HepG2 (cell line): ENCODE data around the gene HCAR1. TPM values are rescaled to one million over a fixed set of nuclear protein-coding genes. Genes with fewer than 3 reads are reported as not detected.

Source experiments
- ATAC-seq: fragments of 200-7000 bp; cut with Tn5 transposase; 3 replicates; pipeline ENCODE4 v1.9.1; 2020; ENCODE audit warnings: mild to moderate bottlenecking, moderate library complexity
- Bru-seq: library from RNA; stranded (reverse); fragments of 400-500 nt; gene quantifications from one replicate; lab custom pipeline; 2021; lab: Mats Ljungman, UMichigan
- BruChase-seq, 2 experiments: library from RNA; stranded (reverse); fragments of 400-500 nt; gene quantifications; one replicate each; lab custom pipeline; 2021; lab: Mats Ljungman, UMichigan
- BruUV-seq: library from RNA; stranded (reverse); fragments of 400-500 nt; replicated peaks from 2 replicates; lab custom pipeline; 2021; lab: Mats Ljungman, UMichigan
- CTCF ChIA-PET: fragments of 300-600 bp; formaldehyde crosslinking; extraction: SDS; loops from one replicate; lab custom pipeline; 2021; ENCODE audit warnings: low total read pairs, inconsistent platforms, low intra/inter-chr PET ratio; lab: Yijun Ruan, JAX
- POLR2A ChIA-PET: fragments of 350-600 bp; sonication (Branson Sonifier 250); formaldehyde crosslinking; loops from one replicate; lab custom pipeline; 2020; ENCODE audit warnings: antibody characterized with exemption, inconsistent platforms; lab: Yijun Ruan, JAX
- DNase-seq: peaks from one replicate; pipeline ENCODE4 v3.0.0-alpha.2; 2015; ENCODE audit warnings: low spot score
- FAIRE-seq: peaks from 3 replicates; lab custom pipeline; 2011; peaks lifted over from hg19 to GRCh38; lab: Jason Lieb, UNC
- H2AFZ ChIP-seq: one replicate; pipeline ENCODE4 v1.6.1; 2011; ENCODE audit warnings: low read length, inconsistent platforms
- H3K27ac ChIP-seq: fragments of 300-600 bp; 3 replicates; pipeline ENCODE4 v1.8.0; 2011; ENCODE audit warnings: mixed run types, mild to moderate bottlenecking, mixed read lengths, low read length, inconsistent platforms; ENCODE audit not compliant: insufficient read depth; ENCODE audit errors: extremely low read length
- H3K27me3 ChIP-seq, 2 experiments: fragments of 200-600 bp in 1 of 2; 2 replicates in 1 of 2; 3 replicates in 1 of 2; pipeline versions ENCODE4 v1.6.0 to v1.8.0; 2011; ENCODE audit warnings: low read length in 2 of 2, mild to moderate bottlenecking in 2 of 2, moderate library complexity in 2 of 2, inconsistent platforms in 1 of 2; ENCODE audit not compliant: insufficient read depth in 2 of 2, control insufficient read depth in 1 of 2
- H3K36me3 ChIP-seq, 2 experiments: fragments of 200-600 bp in 1 of 2; replicated peaks in 1 of 2; 2 replicates in 1 of 2; 3 replicates in 1 of 2; pipeline versions ENCODE4 v1.5.1 to v1.8.0; 2011; ENCODE audit warnings: low read length in 2 of 2, inconsistent platforms in 1 of 2; ENCODE audit not compliant: insufficient read depth in 2 of 2, control insufficient read depth in 1 of 2
- H3K4me1 ChIP-seq: 2 replicates; pipeline ENCODE4 v1.5.1; 2012; ENCODE audit warnings: low read length, inconsistent platforms; ENCODE audit not compliant: insufficient read depth
- H3K4me2 ChIP-seq: 2 replicates; pipeline ENCODE4 v1.6.0; 2011; ENCODE audit warnings: low read depth, low read length, inconsistent platforms
- H3K4me3 ChIP-seq, 3 experiments: fragments of 200-600 bp in 1 of 3; sonication (generic), shearing (Covaris generic) in 1 of 3; replicated peaks in 1 of 3; 2 replicates each; pipeline ENCODE4 v1.5.1; 2011 to 2016; ENCODE audit warnings: low read length in 3 of 3, inconsistent platforms in 2 of 3, low read depth in 2 of 3, mild to moderate bottlenecking in 2 of 3, control low read depth in 1 of 3, mixed read lengths in 1 of 3; ENCODE audit not compliant: insufficient read depth in 1 of 3
- H3K79me2 ChIP-seq: one replicate; pipeline ENCODE4 v1.6.1; 2011; ENCODE audit warnings: low read length, inconsistent platforms; ENCODE audit not compliant: insufficient read depth
- H3K9ac ChIP-seq: 2 replicates; pipeline ENCODE4 v1.6.0; 2011; ENCODE audit warnings: mild to moderate bottlenecking, low read depth, low read length, inconsistent platforms; ENCODE audit not compliant: insufficient read depth
- H3K9me3 ChIP-seq: 2 replicates; pipeline ENCODE4 v1.5.1; 2012; ENCODE audit warnings: mild to moderate bottlenecking, low read length
- H4K20me1 ChIP-seq: 2 replicates; pipeline ENCODE4 v1.6.0; 2011; ENCODE audit warnings: inconsistent platforms, mild to moderate bottlenecking, low read length, moderate library complexity; ENCODE audit not compliant: insufficient read depth
- CCAR2 ChIP-seq: fragments of 200-400 bp; formaldehyde crosslinking; optimal IDR thresholded peaks from 2 replicates; pipeline ENCODE3; 2018; ENCODE audit warnings: low read depth, mild to moderate bottlenecking, low read length, moderate library complexity
- HES4 ChIP-seq: sonication (generic); formaldehyde crosslinking; IDR thresholded peaks from 2 replicates; pipeline ENCODE4 v1.9.0; 2021; ENCODE audit warnings: mild to moderate bottlenecking, missing genetic modification reagents, borderline replicate concordance
- KLF11 ChIP-seq: IDR thresholded peaks from 2 replicates; pipeline ENCODE4 v1.6.1; 2016; ENCODE audit warnings: missing compliant biosample characterization
- MTF1 ChIP-seq: sonication (generic); formaldehyde crosslinking; IDR thresholded peaks from 2 replicates; pipeline ENCODE4 v1.5.0; 2020; ENCODE audit warnings: missing genetic modification reagents
- MXD4 ChIP-seq: IDR thresholded peaks from 2 replicates; pipeline ENCODE4 v1.6.1; 2016; ENCODE audit warnings: mild to moderate bottlenecking, missing biosample characterization, missing genetic modification reagents
- PRDM10 ChIP-seq: sonication (generic); formaldehyde crosslinking; IDR thresholded peaks from 2 replicates; pipeline ENCODE4 v1.4.0; 2020; ENCODE audit warnings: low read depth, missing genetic modification reagents
- SALL1 ChIP-seq: sonication (generic); formaldehyde crosslinking; IDR thresholded peaks from 2 replicates; pipeline ENCODE4 v1.8.0; 2022; ENCODE audit warnings: mild to moderate bottlenecking, missing genetic modification reagents
- SMARCC2 ChIP-seq: fragments of 450-650 bp; IDR thresholded peaks from 2 replicates; pipeline ENCODE4 v1.6.1; 2017; ENCODE audit warnings: antibody characterized with exemption, mild to moderate bottlenecking
- TFDP2 ChIP-seq: sonication (generic); formaldehyde crosslinking; IDR thresholded peaks from 2 replicates; pipeline ENCODE4 v1.4.0; 2020; ENCODE audit warnings: missing genetic modification reagents
- ZNF205 ChIP-seq: IDR thresholded peaks from 2 replicates; pipeline ENCODE4 v1.6.1; 2018; ENCODE audit warnings: missing biosample characterization, missing genetic modification reagents
- ZNF274 ChIP-seq: sonication (generic); formaldehyde crosslinking; IDR thresholded peaks from 2 replicates; pipeline ENCODE4 v1.5.1; 2020; ENCODE audit warnings: mild to moderate bottlenecking, missing genetic modification reagents
- ZNF691 ChIP-seq: sonication (generic); formaldehyde crosslinking; IDR thresholded peaks from 2 replicates; pipeline ENCODE4 v1.4.0; 2020; ENCODE audit warnings: missing genetic modification reagents, low read depth, mild to moderate bottlenecking, borderline replicate concordance
- WGBS: methylation state at CpG from one replicate; pipeline ENCODE4 v1.1.6; 2017; ENCODE audit warnings: low lambda C conversion rate; 5-methylcytosine and 5-hydroxymethylcytosine counted together
- in situ Hi-C: cut with HindIII; loops from 2 replicates; pipeline ENCODE4 v1.10.0; 2017; ENCODE audit warnings: low pct_unique_long_range_greater_than_20kb; ENCODE audit not compliant: extremely low pct_ligation_motif_present
- intact Hi-C: fragments of 100-400 bp; cut with micrococcal nuclease; formaldehyde crosslinking; loops from one replicate; pipeline ENCODE4 v1.10.0; 2022; ENCODE audit not compliant: unreplicated experiment
- long read RNA-seq, 2 experiments: library from RNA in 1 of 2; library from polyadenylated mRNA in 1 of 2; stranded (forward) in 1 of 2; unstranded in 1 of 2; transcript quantifications; one replicate each; pipeline ENCODE4 v2.0.0, GENCODE V29; 2019 to 2022
- polyA minus RNA-seq, 3 experiments: library from RNA; depleted of rRNA, polyadenylated mRNA; stranded (reverse); fragments of >200 nt; gene quantifications; 2 replicates each; pipeline ENCODE4 v1.2.3, GENCODE V29; 2011; ENCODE audit warnings: low replicate concordance in 1 of 3
- polyA plus RNA-seq, 8 experiments: library from polyadenylated mRNA; depleted of rRNA in 3 of 8; stranded (reverse) in 7 of 8; unstranded in 1 of 8; fragments of >200 nt; fragmentation: Illumina TruSeq in 4 of 8; extraction: Trizol in 4 of 8; gene quantifications; 2 replicates each; pipeline versions ENCODE4 v1.2.1 to v1.2.3, GENCODE V29; 2011 to 2016; ENCODE audit warnings: low read depth in 4 of 8, missing spikeins in 1 of 8, mixed read lengths in 1 of 8; ENCODE audit not compliant: insufficient read depth in 1 of 8
- total RNA-seq, 5 experiments: library from RNA; depleted of rRNA; stranded (reverse); fragments of >200 nt; fragmentation: Illumina TruSeq; extraction: Trizol; gene quantifications; 2 replicates each; pipeline ENCODE4 v1.2.3, GENCODE V29; 2016; ENCODE audit warnings: low read depth in 1 of 5

Gene HCAR1
- total RNA-seq (2016; rRNA removed; fragmentation: Illumina TruSeq; extraction: Trizol) (0.34 and 0.53 TPM in 2 replicates), polyA plus RNA-seq (2011; rRNA removed) (4.3 and 4.4 TPM in 2 replicates), polyA minus RNA-seq (2011; rRNA and poly(A)+ RNA removed; ENCODE audit: low replicate concordance) (9.6 TPM in 1 of 2 replicates, not detected in the other), Bru-seq, nascent RNA (percentile 33 among the genes with signal in this experiment), BruChase-seq, experiment 1, labeled RNA remaining after a 6-hour chase (percentile 55 among the genes with signal in this experiment), BruChase-seq, experiment 2, labeled RNA remaining after a 2-hour chase (percentile 41 among the genes with signal in this experiment)
- total RNA-seq (2016; cell fraction: cytosol; rRNA removed; fragmentation: Illumina TruSeq; extraction: Trizol; ENCODE audit: low read depth) = 0.09 and 0.10 TPM in 2 replicates
- 0.43 and 0.48 TPM in 2 replicates for total RNA-seq (2016; cell fraction: insoluble cytoplasmic fraction; rRNA removed; fragmentation: Illumina TruSeq; extraction: Trizol)
- 0.31 and 0.40 TPM in 2 replicates for total RNA-seq (2016; cell fraction: membrane; rRNA removed; fragmentation: Illumina TruSeq; extraction: Trizol)
- 0.40 and 0.41 TPM in 2 replicates for total RNA-seq (2016; cell fraction: nucleus; rRNA removed; fragmentation: Illumina TruSeq; extraction: Trizol)
- 3.6 and 4.3 TPM in 2 replicates for polyA plus RNA-seq (2011; cell fraction: cytosol; rRNA removed)
- 2.2 and 2.4 TPM in 2 replicates for polyA plus RNA-seq (2011; cell fraction: nucleus; rRNA removed)
- polyA plus RNA-seq (2012) = 1.3 and 3.2 TPM in 2 replicates
- 0.07 and 0.08 TPM in 2 replicates for polyA plus RNA-seq (2016; cell fraction: cytosol; fragmentation: Illumina TruSeq; extraction: Trizol; ENCODE audit: low read depth)
- polyA plus RNA-seq (2016; cell fraction: insoluble cytoplasmic fraction; fragmentation: Illumina TruSeq; extraction: Trizol; ENCODE audit: low read depth) = 0.39 and 0.40 TPM in 2 replicates
- polyA plus RNA-seq (2016; cell fraction: membrane; fragmentation: Illumina TruSeq; extraction: Trizol; ENCODE audit: low read depth) = 0.13 and 0.19 TPM in 2 replicates
- 0.59 and 0.72 TPM in 2 replicates for polyA plus RNA-seq (2016; cell fraction: nucleus; fragmentation: Illumina TruSeq; extraction: Trizol; ENCODE audit: insufficient read depth, low read depth)
- 4.5 and 5.2 TPM in 2 replicates for polyA minus RNA-seq (2011; cell fraction: cytosol; rRNA and poly(A)+ RNA removed)
- 1.5 and 1.9 TPM in 2 replicates for polyA minus RNA-seq (2011; cell fraction: nucleus; rRNA and poly(A)+ RNA removed)
- long read RNA-seq, experiment 1 = 0 reads
- long read RNA-seq, experiment 2, full-length matches to known transcripts = 1 of 1 reads
- long read RNA-seq, experiment 2, partial matches to known transcripts = 0 of 1 reads
- long read RNA-seq, experiment 2, other reads (novel, unspliced or antisense) = 0 of 1 reads

GRCh38 chr12:122730215-122731014 is at the start of gene HCAR1:
TSS of gene HCAR1 (minus strand) at chr12:122730844. CDS start at chr12:122730339, 505 bp downstream.
- no peaks in the 10 kb centered on the region for H3K79me2 ChIP-seq
- BruUV-seq = no TSS peak
- H3K4me3 ChIP-seq = peak within 1 kb of the TSS; percentile 68 to 80 (median 76)
- ChIA-PET POLR2A (interaction anchor here (1.4 kb wide), 1 partner anchor 10 kb away, joined by 4 read pairs; no protein-coding TSS in a partner anchor), CTCF (no interaction called here)
- peak within 1 kb of the TSS; percentile 91 for H2AFZ ChIP-seq
- no peaks in the 10 kb centered on the region for H3K36me3 ChIP-seq
- in situ Hi-C loops (no loop called here), intact Hi-C loops (no loop called here)
- DNase-seq = peak; percentile 40
- peak within 1 kb of the TSS; percentile 95 for H3K4me2 ChIP-seq
- no peaks in the 10 kb centered on the region for H3K9me3 ChIP-seq
- peak within 1 kb of the TSS; percentile 19 for H3K27ac ChIP-seq
- peak within 1 kb of the TSS; percentile 58 for H3K9ac ChIP-seq
- peak; percentile 83 for ATAC-seq
- no peaks in the 10 kb centered on the region for H4K20me1 ChIP-seq
- FAIRE-seq = peak; percentile 34
- no peaks in the 10 kb centered on the region for H3K27me3 ChIP-seq
- 3% methylated on average over 19 of the region's 32 CpGs for WGBS
- peaks cover 73% of the 10 kb centered on the region for H3K4me1 ChIP-seq
- TF ChIP-seq ZNF205 (CRISPR knock-in tag) (peak; percentile 92; the same call in 1 of the 2 replicates), ZNF274 (CRISPR knock-in tag) (no peak), SMARCC2 (no peak), TFDP2 (CRISPR knock-in tag) (0 out of 2 replicates have a peak, but pooled peaks have one; percentile 27), CCAR2 (no peak), HES4 (CRISPR knock-in tag) (0 out of 2 replicates have a peak, but pooled peaks have one; percentile 44), ZNF691 (CRISPR knock-in tag) (0 out of 2 replicates have a peak, but pooled peaks have one; percentile 42), SALL1 (peak; percentile 34; the same call in 1 of the 2 replicates), PRDM10 (peak; percentile 94), MXD4 (CRISPR knock-in tag) (no peak), MTF1 (CRISPR knock-in tag) (no peak), KLF11 (CRISPR knock-in tag) (0 out of 2 replicates have a peak, but pooled peaks have one; percentile 38)
